ENCODE data around the gene ARHGAP9. TPM values are rescaled to one million over a fixed set of nuclear protein-coding genes. Genes with fewer than 3 reads are reported as not detected.
A peak's percentile ranks its signal among the peaks of the same experiment; 100 is the strongest.

The ARHGAP9 gene
- total and polyA plus RNA-seq, 2 experiments from 2014 or later: 0.11 to 0.61 TPM

DNA sequence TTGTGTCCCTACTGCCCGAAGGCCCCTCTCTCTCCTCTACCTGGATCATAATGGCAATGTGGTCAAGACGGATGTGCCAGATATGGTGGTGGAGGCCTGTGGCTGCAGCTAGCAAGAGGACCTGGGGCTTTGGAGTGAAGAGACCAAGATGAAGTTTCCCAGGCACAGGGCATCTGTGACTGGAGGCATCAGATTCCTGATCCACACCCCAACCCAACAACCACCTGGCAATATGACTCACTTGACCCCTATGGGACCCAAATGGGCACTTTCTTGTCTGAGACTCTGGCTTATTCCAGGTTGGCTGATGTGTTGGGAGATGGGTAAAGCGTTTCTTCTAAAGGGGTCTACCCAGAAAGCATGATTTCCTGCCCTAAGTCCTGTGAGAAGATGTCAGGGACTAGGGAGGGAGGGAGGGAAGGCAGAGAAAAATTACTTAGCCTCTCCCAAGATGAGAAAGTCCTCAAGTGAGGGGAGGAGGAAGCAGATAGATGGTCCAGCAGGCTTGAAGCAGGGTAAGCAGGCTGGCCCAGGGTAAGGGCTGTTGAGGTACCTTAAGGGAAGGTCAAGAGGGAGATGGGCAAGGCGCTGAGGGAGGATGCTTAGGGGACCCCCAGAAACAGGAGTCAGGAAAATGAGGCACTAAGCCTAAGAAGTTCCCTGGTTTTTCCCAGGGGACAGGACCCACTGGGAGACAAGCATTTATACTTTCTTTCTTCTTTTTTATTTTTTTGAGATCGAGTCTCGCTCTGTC lies 22.8 kb downstream of the ARHGAP9 start:
- H3K9ac ChIP-seq: no peak overlapping the region
- H3K4me3 ChIP-seq: no peak overlapping the region
- no peak for DNase-seq
- H3K9me3 ChIP-seq (ENCODE audit: low read depth): no peaks in the 10 kb centered on the region
- WGBS, 2 experiments (ENCODE audit: low coverage in 1 of 2, low lambda C conversion rate in 2 of 2, missing lambda C conversion rate in 2 of 2): 73 to 77% methylated on average over 6 of the region's 6 CpGs
- TF ChIP-seq EZH2phosphoT487 (IDR thresholded peaks at IDR 0.05; ENCODE audit: insufficient read depth, low read depth) (no peak), EZH2 (IDR thresholded peaks at IDR 0.05; ENCODE audit: insufficient read depth, poor library complexity, severe bottlenecking) (no peak)
- H3K4me2 ChIP-seq (ENCODE audit: unreplicated experiment): no peak overlapping the region
- peaks cover 29% of the 10 kb centered on the region for H3K4me1 ChIP-seq (ENCODE audit: insufficient read depth)
- no peak overlapping the region for H3K27ac ChIP-seq
- no peaks in the 10 kb centered on the region for H3K79me2 ChIP-seq (ENCODE audit: insufficient read depth)
- H4K20me1 ChIP-seq (ENCODE audit: insufficient read depth): no peaks in the 10 kb centered on the region
- H3K36me3 ChIP-seq (ENCODE audit: low read depth): no peaks in the 10 kb centered on the region
- H3K9me2 ChIP-seq (ENCODE audit: insufficient read depth): no peaks in the 10 kb centered on the region
- in situ Hi-C loops (cut with MboI): no loop called here
- H2AFZ ChIP-seq: no peak overlapping the region
- no peaks in the 10 kb centered on the region for H3K27me3 ChIP-seq (replicated peaks; ENCODE audit: insufficient read depth)
- peaks cover 11% of the 10 kb centered on the region for H3F3A ChIP-seq (ENCODE audit: insufficient read depth)

DNA sequence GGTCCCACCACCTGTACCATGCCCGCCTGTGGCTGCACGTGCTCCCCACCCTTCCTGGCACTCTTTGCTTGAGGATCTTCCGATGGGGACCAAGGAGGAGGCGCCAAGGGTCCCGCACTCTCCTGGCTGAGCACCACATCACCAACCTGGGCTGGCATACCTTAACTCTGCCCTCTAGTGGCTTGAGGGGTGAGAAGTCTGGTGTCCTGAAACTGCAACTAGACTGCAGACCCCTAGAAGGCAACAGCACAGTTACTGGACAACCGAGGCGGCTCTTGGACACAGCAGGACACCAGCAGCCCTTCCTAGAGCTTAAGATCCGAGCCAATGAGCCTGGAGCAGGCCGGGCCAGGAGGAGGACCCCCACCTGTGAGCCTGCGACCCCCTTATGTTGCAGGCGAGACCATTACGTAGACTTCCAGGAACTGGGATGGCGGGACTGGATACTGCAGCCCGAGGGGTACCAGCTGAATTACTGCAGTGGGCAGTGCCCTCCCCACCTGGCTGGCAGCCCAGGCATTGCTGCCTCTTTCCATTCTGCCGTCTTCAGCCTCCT lies 23.4 kb downstream of the ARHGAP9 start:
- H4K20me1 ChIP-seq (ENCODE audit: insufficient read depth): no peaks in the 10 kb centered on the region
- peaks cover 14% of the 10 kb centered on the region for H3F3A ChIP-seq (ENCODE audit: insufficient read depth)
- peak; percentile 55 for DNase-seq
- H3K79me2 ChIP-seq (ENCODE audit: insufficient read depth): no peaks in the 10 kb centered on the region
- H3K9ac ChIP-seq: no peak overlapping the region
- in situ Hi-C loops (cut with MboI): no loop called here
- no peak overlapping the region for H3K27ac ChIP-seq
- peaks cover 36% of the 10 kb centered on the region for H3K4me1 ChIP-seq (ENCODE audit: insufficient read depth)
- H3K27me3 ChIP-seq (replicated peaks; ENCODE audit: insufficient read depth): no peaks in the 10 kb centered on the region
- no peak overlapping the region for H2AFZ ChIP-seq
- H3K4me3 ChIP-seq: no peak overlapping the region
- TF ChIP-seq EZH2phosphoT487 (IDR thresholded peaks at IDR 0.05; ENCODE audit: insufficient read depth, low read depth) (no peak), EZH2 (IDR thresholded peaks at IDR 0.05; ENCODE audit: insufficient read depth, poor library complexity, severe bottlenecking) (no peak)
- no peaks in the 10 kb centered on the region for H3K36me3 ChIP-seq (ENCODE audit: low read depth)
- no peak overlapping the region for H3K4me2 ChIP-seq (ENCODE audit: unreplicated experiment)
- no peaks in the 10 kb centered on the region for H3K9me2 ChIP-seq (ENCODE audit: insufficient read depth)
- WGBS, 2 experiments (ENCODE audit: low coverage in 1 of 2, low lambda C conversion rate in 2 of 2, missing lambda C conversion rate in 2 of 2): 43 to 46% methylated on average over 15 of the region's 15 CpGs
- H3K9me3 ChIP-seq (ENCODE audit: low read depth): no peaks in the 10 kb centered on the region

GRCh38 chr12:57455374-57456144 lies 24.1 kb downstream of the ARHGAP9 start:
- no peak overlapping the region for H3K9ac ChIP-seq
- no peak for DNase-seq
- no peak overlapping the region for H2AFZ ChIP-seq
- no peak for TF ChIP-seq EZH2 (IDR thresholded peaks at IDR 0.05; ENCODE audit: insufficient read depth, poor library complexity, severe bottlenecking)
- no peak for TF ChIP-seq EZH2phosphoT487 (IDR thresholded peaks at IDR 0.05; ENCODE audit: insufficient read depth, low read depth)
- no peaks in the 10 kb centered on the region for H3K36me3 ChIP-seq (ENCODE audit: low read depth)
- H4K20me1 ChIP-seq (ENCODE audit: insufficient read depth): no peaks in the 10 kb centered on the region
- no peaks in the 10 kb centered on the region for H3K9me3 ChIP-seq (ENCODE audit: low read depth)
- H3K9me2 ChIP-seq (ENCODE audit: insufficient read depth): no peaks in the 10 kb centered on the region
- no peak overlapping the region for H3K4me3 ChIP-seq
- H3K27me3 ChIP-seq (replicated peaks; ENCODE audit: insufficient read depth): no peaks in the 10 kb centered on the region
- no peak overlapping the region for H3K4me2 ChIP-seq (ENCODE audit: unreplicated experiment)
- WGBS, 2 experiments (ENCODE audit: low coverage in 1 of 2, low lambda C conversion rate in 2 of 2, missing lambda C conversion rate in 2 of 2): 38 to 39% methylated on average over 10 of the region's 10 CpGs
- H3F3A ChIP-seq (ENCODE audit: insufficient read depth): peaks cover 14% of the 10 kb centered on the region
- in situ Hi-C loops (cut with MboI): no loop called here
- H3K79me2 ChIP-seq (ENCODE audit: insufficient read depth): no peaks in the 10 kb centered on the region
- no peak overlapping the region for H3K27ac ChIP-seq
- H3K4me1 ChIP-seq (ENCODE audit: insufficient read depth): peaks cover 42% of the 10 kb centered on the region

DNA sequence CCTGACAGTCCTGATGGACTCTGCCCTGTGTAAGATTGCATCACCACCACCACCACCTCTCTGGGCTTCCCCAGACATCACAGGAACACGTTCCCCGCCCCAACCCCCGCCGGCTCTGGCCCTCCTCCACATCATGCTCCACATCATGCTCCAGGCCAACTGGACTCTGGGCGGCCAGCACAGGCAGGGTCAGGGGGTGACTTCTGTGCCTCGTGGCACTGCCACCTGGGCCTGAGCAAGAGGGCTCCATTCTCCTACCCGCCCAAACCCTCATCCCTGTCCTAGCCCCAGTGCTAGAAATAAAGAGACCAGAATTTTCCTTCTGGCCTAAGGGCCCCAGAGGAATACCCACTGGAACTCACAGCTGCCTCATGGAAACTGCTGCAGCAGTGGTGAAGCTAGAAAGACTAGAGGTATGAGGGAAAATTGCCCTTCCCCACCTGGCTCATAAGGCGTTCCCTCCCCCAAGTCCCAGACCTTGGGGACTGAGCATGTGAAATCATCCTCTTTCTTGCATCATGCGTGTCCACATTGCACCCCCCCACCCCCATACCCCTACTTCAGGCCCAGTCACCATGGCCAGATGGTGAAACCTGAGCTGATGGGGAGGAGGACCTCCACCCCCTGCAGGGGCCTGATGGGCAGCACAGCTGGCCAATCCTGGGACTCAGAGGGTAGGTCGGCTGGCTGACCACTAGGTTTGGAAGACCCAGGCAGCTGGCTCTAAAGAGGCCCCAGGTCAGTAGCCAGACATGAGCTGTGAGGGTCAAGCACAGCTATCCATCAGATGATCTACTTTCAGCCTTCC lies 24.9 kb downstream of the ARHGAP9 start, which contains the start of gene INHBE:
TSS of gene INHBE (plus strand) at position 742 of the 808 bp plus-strand sequence. CDS start 230 bp downstream, outside the sequence.
- Histone ChIP-seq H3K9me2 (ENCODE audit: insufficient read depth) (no peaks in the 10 kb centered on the region), H3K79me2 (ENCODE audit: insufficient read depth) (no peaks in the 10 kb centered on the region), H3F3A (ENCODE audit: insufficient read depth) (peaks cover 11% of the 10 kb centered on the region; the same call in 1 of the 2 replicates), H3K4me2 (ENCODE audit: unreplicated experiment) (no peak within 1 kb of the TSS), H3K4me1 (ENCODE audit: insufficient read depth) (peaks cover 43% of the 10 kb centered on the region), H3K9ac (peak within 1 kb of the TSS; percentile 65), H3K9me3 (ENCODE audit: low read depth) (no peaks in the 10 kb centered on the region), H3K27me3 (replicated peaks; ENCODE audit: insufficient read depth) (no peaks in the 10 kb centered on the region), H2AFZ (no peak within 1 kb of the TSS), H3K4me3 (no peak within 1 kb of the TSS), H3K36me3 (ENCODE audit: low read depth) (no peaks in the 10 kb centered on the region), H3K27ac (peak within 1 kb of the TSS; percentile 60), H4K20me1 (ENCODE audit: insufficient read depth) (no peaks in the 10 kb centered on the region)
- peak; percentile 63 for DNase-seq
- WGBS, 2 experiments (ENCODE audit: low coverage in 1 of 2, low lambda C conversion rate in 2 of 2, missing lambda C conversion rate in 2 of 2): 66 to 72% methylated on average over 9 to 10 of the region's 10 CpGs
- in situ Hi-C loops (cut with MboI): no loop called here
- TF ChIP-seq EZH2 (IDR thresholded peaks at IDR 0.05; ENCODE audit: insufficient read depth, poor library complexity, severe bottlenecking) (no peak), EZH2phosphoT487 (IDR thresholded peaks at IDR 0.05; ENCODE audit: insufficient read depth, low read depth) (no peak)

Measured in GM23248 (cell line).